ENCODE measurements around the gene NEDD9.

NEDD9 gene

DNA sequence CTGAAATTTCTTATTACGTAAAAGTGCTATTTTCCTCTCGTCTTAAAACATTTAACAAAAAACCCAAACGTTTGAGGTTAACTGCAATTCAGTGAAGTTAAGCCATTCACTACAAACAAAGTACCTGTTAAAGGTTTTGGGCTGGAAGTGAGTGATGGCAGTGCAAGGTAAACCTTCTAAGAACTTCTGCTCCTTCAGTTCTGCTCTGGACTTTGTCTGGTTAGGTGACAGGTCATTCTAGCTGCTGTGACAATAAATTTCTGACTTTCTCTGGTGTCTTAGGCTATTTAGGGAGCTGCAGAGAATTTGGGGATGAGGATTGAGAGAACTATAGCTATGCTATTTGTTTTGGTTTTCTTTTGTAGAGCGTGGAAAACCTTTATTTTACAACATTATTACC is 36.5 kb upstream of the NEDD9 start:
- no peak for ATAC-seq
- TF ChIP-seq ZFP3 (CRISPR knock-in tag; IDR thresholded peaks at IDR 0.05) = no peak
- no peak for TF ChIP-seq GLIS3 (CRISPR knock-in tag; IDR thresholded peaks at IDR 0.05)
- TF ChIP-seq ZC3H10 (CRISPR knock-in tag; IDR thresholded peaks at IDR 0.05) = no peak
- TF ChIP-seq ESRRG (CRISPR knock-in tag; IDR thresholded peaks at IDR 0.05) = no peak
- TF ChIP-seq BACH2 (CRISPR knock-in tag; IDR thresholded peaks at IDR 0.05; ENCODE audit: borderline replicate concordance) = no peak
- TF ChIP-seq, protein P1, sequence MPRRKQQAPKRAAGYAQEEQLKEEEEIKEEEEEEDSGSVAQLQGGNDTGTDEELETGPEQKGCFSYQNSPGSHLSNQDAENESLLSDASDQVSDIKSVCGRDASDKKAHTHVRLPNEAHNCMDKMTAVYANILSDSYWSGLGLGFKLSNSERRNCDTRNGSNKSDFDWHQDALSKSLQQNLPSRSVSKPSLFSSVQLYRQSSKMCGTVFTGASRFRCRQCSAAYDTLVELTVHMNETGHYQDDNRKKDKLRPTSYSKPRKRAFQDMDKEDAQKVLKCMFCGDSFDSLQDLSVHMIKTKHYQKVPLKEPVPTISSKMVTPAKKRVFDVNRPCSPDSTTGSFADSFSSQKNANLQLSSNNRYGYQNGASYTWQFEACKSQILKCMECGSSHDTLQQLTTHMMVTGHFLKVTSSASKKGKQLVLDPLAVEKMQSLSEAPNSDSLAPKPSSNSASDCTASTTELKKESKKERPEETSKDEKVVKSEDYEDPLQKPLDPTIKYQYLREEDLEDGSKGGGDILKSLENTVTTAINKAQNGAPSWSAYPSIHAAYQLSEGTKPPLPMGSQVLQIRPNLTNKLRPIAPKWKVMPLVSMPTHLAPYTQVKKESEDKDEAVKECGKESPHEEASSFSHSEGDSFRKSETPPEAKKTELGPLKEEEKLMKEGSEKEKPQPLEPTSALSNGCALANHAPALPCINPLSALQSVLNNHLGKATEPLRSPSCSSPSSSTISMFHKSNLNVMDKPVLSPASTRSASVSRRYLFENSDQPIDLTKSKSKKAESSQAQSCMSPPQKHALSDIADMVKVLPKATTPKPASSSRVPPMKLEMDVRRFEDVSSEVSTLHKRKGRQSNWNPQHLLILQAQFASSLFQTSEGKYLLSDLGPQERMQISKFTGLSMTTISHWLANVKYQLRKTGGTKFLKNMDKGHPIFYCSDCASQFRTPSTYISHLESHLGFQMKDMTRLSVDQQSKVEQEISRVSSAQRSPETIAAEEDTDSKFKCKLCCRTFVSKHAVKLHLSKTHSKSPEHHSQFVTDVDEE (CRISPR knock-in tag; IDR thresholded peaks at IDR 0.05) = no peak
- no peak for TF ChIP-seq TOX (CRISPR knock-in tag; IDR thresholded peaks at IDR 0.05; ENCODE audit: borderline replicate concordance)
- TF ChIP-seq, protein P2, sequence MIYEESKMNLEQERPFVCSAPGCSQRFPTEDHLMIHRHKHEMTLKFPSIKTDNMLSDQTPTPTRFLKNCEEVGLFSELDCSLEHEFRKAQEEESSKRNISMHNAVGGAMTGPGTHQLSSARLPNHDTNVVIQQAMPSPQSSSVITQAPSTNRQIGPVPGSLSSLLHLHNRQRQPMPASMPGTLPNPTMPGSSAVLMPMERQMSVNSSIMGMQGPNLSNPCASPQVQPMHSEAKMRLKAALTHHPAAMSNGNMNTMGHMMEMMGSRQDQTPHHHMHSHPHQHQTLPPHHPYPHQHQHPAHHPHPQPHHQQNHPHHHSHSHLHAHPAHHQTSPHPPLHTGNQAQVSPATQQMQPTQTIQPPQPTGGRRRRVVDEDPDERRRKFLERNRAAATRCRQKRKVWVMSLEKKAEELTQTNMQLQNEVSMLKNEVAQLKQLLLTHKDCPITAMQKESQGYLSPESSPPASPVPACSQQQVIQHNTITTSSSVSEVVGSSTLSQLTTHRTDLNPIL (CRISPR knock-in tag; IDR thresholded peaks at IDR 0.05; ENCODE audit: low read depth) = no peak
- TF ChIP-seq, protein P3, sequence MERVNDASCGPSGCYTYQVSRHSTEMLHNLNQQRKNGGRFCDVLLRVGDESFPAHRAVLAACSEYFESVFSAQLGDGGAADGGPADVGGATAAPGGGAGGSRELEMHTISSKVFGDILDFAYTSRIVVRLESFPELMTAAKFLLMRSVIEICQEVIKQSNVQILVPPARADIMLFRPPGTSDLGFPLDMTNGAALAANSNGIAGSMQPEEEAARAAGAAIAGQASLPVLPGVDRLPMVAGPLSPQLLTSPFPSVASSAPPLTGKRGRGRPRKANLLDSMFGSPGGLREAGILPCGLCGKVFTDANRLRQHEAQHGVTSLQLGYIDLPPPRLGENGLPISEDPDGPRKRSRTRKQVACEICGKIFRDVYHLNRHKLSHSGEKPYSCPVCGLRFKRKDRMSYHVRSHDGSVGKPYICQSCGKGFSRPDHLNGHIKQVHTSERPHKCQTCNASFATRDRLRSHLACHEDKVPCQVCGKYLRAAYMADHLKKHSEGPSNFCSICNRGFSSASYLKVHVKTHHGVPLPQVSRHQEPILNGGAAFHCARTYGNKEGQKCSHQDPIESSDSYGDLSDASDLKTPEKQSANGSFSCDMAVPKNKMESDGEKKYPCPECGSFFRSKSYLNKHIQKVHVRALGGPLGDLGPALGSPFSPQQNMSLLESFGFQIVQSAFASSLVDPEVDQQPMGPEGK (CRISPR knock-in tag; IDR thresholded peaks at IDR 0.05; ENCODE audit: borderline replicate concordance) = no peak
- TF ChIP-seq ISL1 (CRISPR knock-in tag; IDR thresholded peaks at IDR 0.05) = no peak
- no peak for TF ChIP-seq PPARA (CRISPR knock-in tag; IDR thresholded peaks at IDR 0.05; ENCODE audit: borderline replicate concordance)
- TF ChIP-seq RARB (CRISPR knock-in tag; IDR thresholded peaks at IDR 0.05) = no peak
- TF ChIP-seq ZNF8 (CRISPR knock-in tag; IDR thresholded peaks at IDR 0.05) = no peak
- TF ChIP-seq, protein P4, sequence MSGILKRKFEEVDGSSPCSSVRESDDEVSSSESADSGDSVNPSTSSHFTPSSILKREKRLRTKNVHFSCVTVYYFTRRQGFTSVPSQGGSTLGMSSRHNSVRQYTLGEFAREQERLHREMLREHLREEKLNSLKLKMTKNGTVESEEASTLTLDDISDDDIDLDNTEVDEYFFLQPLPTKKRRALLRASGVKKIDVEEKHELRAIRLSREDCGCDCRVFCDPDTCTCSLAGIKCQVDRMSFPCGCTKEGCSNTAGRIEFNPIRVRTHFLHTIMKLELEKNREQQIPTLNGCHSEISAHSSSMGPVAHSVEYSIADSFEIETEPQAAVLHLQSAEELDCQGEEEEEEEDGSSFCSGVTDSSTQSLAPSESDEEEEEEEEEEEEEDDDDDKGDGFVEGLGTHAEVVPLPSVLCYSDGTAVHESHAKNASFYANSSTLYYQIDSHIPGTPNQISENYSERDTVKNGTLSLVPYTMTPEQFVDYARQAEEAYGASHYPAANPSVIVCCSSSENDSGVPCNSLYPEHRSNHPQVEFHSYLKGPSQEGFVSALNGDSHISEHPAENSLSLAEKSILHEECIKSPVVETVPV (CRISPR knock-in tag; IDR thresholded peaks at IDR 0.05) = no peak
- no peak for TF ChIP-seq OSR1 (CRISPR knock-in tag; IDR thresholded peaks at IDR 0.05)
- TF ChIP-seq ARNTL (CRISPR knock-in tag; IDR thresholded peaks at IDR 0.05; ENCODE audit: borderline replicate concordance, low read depth) = no peak
- TF ChIP-seq SNAI2 (CRISPR knock-in tag; IDR thresholded peaks at IDR 0.05) = no peak
- no peak for TF ChIP-seq CSDC2 (CRISPR knock-in tag; IDR thresholded peaks at IDR 0.05)

DNA sequence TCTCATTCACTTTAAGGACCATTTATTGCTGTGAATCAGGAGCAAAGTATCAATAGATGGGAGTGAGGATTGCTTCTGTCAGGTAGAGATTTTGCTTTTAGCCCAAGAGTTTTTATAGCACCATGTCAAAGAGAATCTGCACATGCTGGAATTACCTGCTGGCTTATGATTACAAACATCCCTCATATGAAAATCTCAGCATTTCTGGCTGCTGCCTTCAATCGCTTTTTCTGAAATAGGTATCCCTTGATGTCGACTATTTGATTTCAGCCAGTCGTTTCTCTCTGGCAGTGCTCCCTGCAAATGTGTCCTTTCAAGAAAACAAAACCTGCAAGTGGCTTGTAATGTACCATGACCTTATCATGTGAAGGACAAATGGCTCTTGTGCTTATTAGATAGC is 34.5 kb upstream of the NEDD9 start:
- TF ChIP-seq GLIS3 (CRISPR knock-in tag; IDR thresholded peaks at IDR 0.05) (no peak), ZNF565 (CRISPR knock-in tag; conservative IDR thresholded peaks at IDR 0.05; ENCODE audit: low read depth) (no peak), ZNF70 (CRISPR knock-in tag; IDR thresholded peaks at IDR 0.05) (no peak), BACH2 (CRISPR knock-in tag; IDR thresholded peaks at IDR 0.05; ENCODE audit: borderline replicate concordance) (no peak), TCF4 (CRISPR knock-in tag; IDR thresholded peaks at IDR 0.05; ENCODE audit: borderline replicate concordance) (no peak), TOX (CRISPR knock-in tag; IDR thresholded peaks at IDR 0.05; ENCODE audit: borderline replicate concordance) (no peak), ZFP30 (CRISPR knock-in tag; IDR thresholded peaks at IDR 0.05) (no peak), PPARA (CRISPR knock-in tag; IDR thresholded peaks at IDR 0.05; ENCODE audit: borderline replicate concordance) (no peak), RARB (CRISPR knock-in tag; IDR thresholded peaks at IDR 0.05) (no peak), ESRRG (CRISPR knock-in tag; IDR thresholded peaks at IDR 0.05) (no peak), ZNF8 (CRISPR knock-in tag; IDR thresholded peaks at IDR 0.05) (no peak), OSR1 (CRISPR knock-in tag; IDR thresholded peaks at IDR 0.05) (no peak), CSDC2 (CRISPR knock-in tag; IDR thresholded peaks at IDR 0.05) (no peak), SNAI2 (CRISPR knock-in tag; IDR thresholded peaks at IDR 0.05) (no peak), ZFP3 (CRISPR knock-in tag; IDR thresholded peaks at IDR 0.05) (no peak), ARNTL (CRISPR knock-in tag; IDR thresholded peaks at IDR 0.05; ENCODE audit: borderline replicate concordance, low read depth) (no peak)
- TF ChIP-seq, protein P4 (CRISPR knock-in tag; IDR thresholded peaks at IDR 0.05) = no peak
- TF ChIP-seq, protein P3 (CRISPR knock-in tag; IDR thresholded peaks at IDR 0.05; ENCODE audit: borderline replicate concordance) = no peak
- TF ChIP-seq, protein P5, sequence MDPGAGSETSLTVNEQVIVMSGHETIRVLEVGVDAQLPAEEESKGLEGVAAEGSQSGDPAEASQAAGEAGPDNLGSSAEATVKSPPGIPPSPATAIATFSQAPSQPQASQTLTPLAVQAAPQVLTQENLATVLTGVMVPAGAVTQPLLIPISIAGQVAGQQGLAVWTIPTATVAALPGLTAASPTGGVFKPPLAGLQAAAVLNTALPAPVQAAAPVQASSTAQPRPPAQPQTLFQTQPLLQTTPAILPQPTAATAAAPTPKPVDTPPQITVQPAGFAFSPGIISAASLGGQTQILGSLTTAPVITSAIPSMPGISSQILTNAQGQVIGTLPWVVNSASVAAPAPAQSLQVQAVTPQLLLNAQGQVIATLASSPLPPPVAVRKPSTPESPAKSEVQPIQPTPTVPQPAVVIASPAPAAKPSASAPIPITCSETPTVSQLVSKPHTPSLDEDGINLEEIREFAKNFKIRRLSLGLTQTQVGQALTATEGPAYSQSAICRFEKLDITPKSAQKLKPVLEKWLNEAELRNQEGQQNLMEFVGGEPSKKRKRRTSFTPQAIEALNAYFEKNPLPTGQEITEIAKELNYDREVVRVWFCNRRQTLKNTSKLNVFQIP (CRISPR knock-in tag; IDR thresholded peaks at IDR 0.05; ENCODE audit: borderline replicate concordance, low read depth) = no peak
- TF ChIP-seq, protein P2 (CRISPR knock-in tag; IDR thresholded peaks at IDR 0.05; ENCODE audit: low read depth) = no peak
- no peak for ATAC-seq

All from SK-N-SH treated with all-trans-retinoic acid at 6 μM for 48 hours (cell line).